HEK293 (cell line): ENCODE measurements around the gene ZNF641.

Experiments used
- GLI2 ChIP-seq: fragments of 450-650 bp; formaldehyde crosslinking; IDR thresholded peaks from 2 replicates; pipeline ENCODE4; 2017; ENCODE audit warnings: missing biosample characterization, missing genetic modification characterization, low read depth, borderline replicate concordance
- PRDM1 ChIP-seq: fragments of 450-650 bp; formaldehyde crosslinking; IDR thresholded peaks from 2 replicates; pipeline ENCODE4; 2016; ENCODE audit warnings: missing biosample characterization, missing genetic modification characterization
- TCF7L2 ChIP-seq: IDR thresholded peaks from 2 replicates; pipeline ENCODE4 v1.6.1; 2011; ENCODE audit warnings: low read depth, mild to moderate bottlenecking, inconsistent platforms, low read length, moderate library complexity, borderline replicate concordance
- ZBTB21 ChIP-seq: fragments of 450-650 bp; formaldehyde crosslinking; IDR thresholded peaks from 2 replicates; pipeline ENCODE4 v1.5.1; 2017; ENCODE audit warnings: missing biosample characterization, missing genetic modification characterization
- ZFP41 ChIP-seq: fragments of 450-650 bp; formaldehyde crosslinking; IDR thresholded peaks from 2 replicates; pipeline ENCODE4 v1.5.1; 2016; ENCODE audit warnings: missing biosample characterization, missing genetic modification characterization, borderline replicate concordance
- ZNF292 ChIP-seq: fragments of 450-650 bp; formaldehyde crosslinking; IDR thresholded peaks from 2 replicates; pipeline ENCODE4 v1.5.1; 2016; ENCODE audit warnings: low read depth, missing biosample characterization, missing genetic modification characterization, borderline replicate concordance
- ZNF549 ChIP-seq: fragments of 450-650 bp; IDR thresholded peaks from 2 replicates; pipeline ENCODE4 v1.5.1; 2018; ENCODE audit warnings: missing biosample characterization, missing genetic modification characterization, mild to moderate bottlenecking, inconsistent platforms, moderate library complexity
- ZNF660 ChIP-seq: fragments of 450-650 bp; IDR thresholded peaks from 2 replicates; pipeline ENCODE4 v1.5.1; 2018; ENCODE audit warnings: missing biosample characterization, mild to moderate bottlenecking, missing genetic modification characterization
- TF ChIP-seq, protein P1 (sequence below): fragments of 450-650 bp; formaldehyde crosslinking; IDR thresholded peaks from 2 replicates; pipeline ENCODE4 v1.5.1; 2016; ENCODE audit warnings: missing biosample characterization, missing genetic modification characterization
- TF ChIP-seq, protein P2 (sequence below): fragments of 450-650 bp; formaldehyde crosslinking; IDR thresholded peaks from 2 replicates; pipeline ENCODE4 v1.5.1; 2016; ENCODE audit warnings: missing biosample characterization, missing genetic modification characterization

- TF ChIP-seq ZNF549 (tag by site-specific recombination), result no peak
- no peak for TF ChIP-seq TCF7L2
- TF ChIP-seq, protein P1, sequence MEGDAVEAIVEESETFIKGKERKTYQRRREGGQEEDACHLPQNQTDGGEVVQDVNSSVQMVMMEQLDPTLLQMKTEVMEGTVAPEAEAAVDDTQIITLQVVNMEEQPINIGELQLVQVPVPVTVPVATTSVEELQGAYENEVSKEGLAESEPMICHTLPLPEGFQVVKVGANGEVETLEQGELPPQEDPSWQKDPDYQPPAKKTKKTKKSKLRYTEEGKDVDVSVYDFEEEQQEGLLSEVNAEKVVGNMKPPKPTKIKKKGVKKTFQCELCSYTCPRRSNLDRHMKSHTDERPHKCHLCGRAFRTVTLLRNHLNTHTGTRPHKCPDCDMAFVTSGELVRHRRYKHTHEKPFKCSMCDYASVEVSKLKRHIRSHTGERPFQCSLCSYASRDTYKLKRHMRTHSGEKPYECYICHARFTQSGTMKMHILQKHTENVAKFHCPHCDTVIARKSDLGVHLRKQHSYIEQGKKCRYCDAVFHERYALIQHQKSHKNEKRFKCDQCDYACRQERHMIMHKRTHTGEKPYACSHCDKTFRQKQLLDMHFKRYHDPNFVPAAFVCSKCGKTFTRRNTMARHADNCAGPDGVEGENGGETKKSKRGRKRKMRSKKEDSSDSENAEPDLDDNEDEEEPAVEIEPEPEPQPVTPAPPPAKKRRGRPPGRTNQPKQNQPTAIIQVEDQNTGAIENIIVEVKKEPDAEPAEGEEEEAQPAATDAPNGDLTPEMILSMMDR, result no peak
- no peak for TF ChIP-seq GLI2
- no peak for TF ChIP-seq PRDM1 (tag by site-specific recombination)
- no peak for TF ChIP-seq ZFP41 (tag by site-specific recombination)
- TF ChIP-seq, protein P2, sequence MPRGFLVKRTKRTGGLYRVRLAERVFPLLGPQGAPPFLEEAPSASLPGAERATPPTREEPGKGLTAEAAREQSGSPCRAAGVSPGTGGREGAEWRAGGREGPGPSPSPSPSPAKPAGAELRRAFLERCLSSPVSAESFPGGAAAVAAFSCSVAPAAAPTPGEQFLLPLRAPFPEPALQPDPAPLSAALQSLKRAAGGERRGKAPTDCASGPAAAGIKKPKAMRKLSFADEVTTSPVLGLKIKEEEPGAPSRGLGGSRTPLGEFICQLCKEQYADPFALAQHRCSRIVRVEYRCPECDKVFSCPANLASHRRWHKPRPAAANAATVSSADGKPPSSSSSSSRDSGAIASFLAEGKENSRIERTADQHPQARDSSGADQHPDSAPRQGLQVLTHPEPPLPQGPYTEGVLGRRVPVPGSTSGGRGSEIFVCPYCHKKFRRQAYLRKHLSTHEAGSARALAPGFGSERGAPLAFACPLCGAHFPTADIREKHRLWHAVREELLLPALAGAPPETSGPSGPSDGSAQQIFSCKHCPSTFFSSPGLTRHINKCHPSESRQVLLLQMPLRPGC (tag by site-specific recombination), result no peak
- TF ChIP-seq ZNF292 (tag by site-specific recombination), result no peak
- TF ChIP-seq ZBTB21 (tag by site-specific recombination), result no peak
- TF ChIP-seq ZNF660 (tag by site-specific recombination), result no peak
Observed at GRCh38 chr12:48334808-48335207, 15.9 kb downstream of the ZNF641 start.
